IMR-90 (cell line): Measurements from ENCODE around the gene TEX11. TPM values are rescaled to one million over a fixed set of nuclear protein-coding genes. Genes with fewer than 3 reads are reported as not detected.
A peak's percentile ranks its signal among the peaks of the same experiment; 100 is the strongest.

Experiments
- ATAC-seq: fragments of 200-7000 bp; cut with Tn5 transposase; 2 replicates; pipeline ENCODE4 v1.9.1; 2020; ENCODE audit warnings: low read depth, mild to moderate bottlenecking, moderate library complexity
- BruUV-seq: library from RNA; stranded (reverse); fragments of 400-500 nt; replicated peaks from 2 replicates; lab custom pipeline; 2021; lab: Mats Ljungman, UMichigan
- CTCF ChIA-PET: fragments of 300-600 bp; formaldehyde crosslinking; extraction: SDS; loops from one replicate; lab custom pipeline; 2021; ENCODE audit warnings: antibody characterized with exemption; lab: Yijun Ruan, JAX
- POLR2A ChIA-PET: fragments of 300-600 bp; sonication (Branson Sonifier 250); formaldehyde crosslinking; loops from one replicate; lab custom pipeline; 2022; ENCODE audit warnings: antibody characterized with exemption; ENCODE audit not compliant: unreplicated experiment; lab: Charles Lee
- DNase-seq: peaks from one replicate; pipeline ENCODE4 v3.0.0; 2013
- H2AFZ ChIP-seq: replicated peaks from 2 replicates; pipeline ENCODE3; 2013; ENCODE audit warnings: low read length, mild to moderate bottlenecking; ENCODE audit not compliant: poor library complexity
- H2AK5ac ChIP-seq: 2 replicates; pipeline ENCODE4 v1.6.1; 2013; ENCODE audit warnings: low read depth, low read length, inconsistent platforms
- H2AK9ac ChIP-seq: replicated peaks from 2 replicates; pipeline ENCODE3; 2013; ENCODE audit warnings: mild to moderate bottlenecking, low read depth, low read length, moderate library complexity; ENCODE audit not compliant: poor library complexity
- H2BK120ac ChIP-seq: 2 replicates; pipeline ENCODE4 v1.6.1; 2013; ENCODE audit warnings: low read depth, low read length, inconsistent platforms
- H2BK15ac ChIP-seq: 3 replicates; pipeline ENCODE4 v1.6.1; 2013; ENCODE audit warnings: low read depth, low read length, inconsistent platforms
- H2BK20ac ChIP-seq: 2 replicates; pipeline ENCODE4 v1.6.1; 2013; ENCODE audit warnings: low read depth, mild to moderate bottlenecking, inconsistent platforms, low read length, moderate library complexity
- H2BK5ac ChIP-seq: 2 replicates; pipeline ENCODE4 v1.6.1; 2013; ENCODE audit warnings: mild to moderate bottlenecking, low read depth, low read length, inconsistent platforms; ENCODE audit not compliant: poor library complexity, severe bottlenecking
- H3K14ac ChIP-seq: replicated peaks from 2 replicates; pipeline ENCODE4 v1.6.1; 2013; ENCODE audit warnings: low read depth, low read length, inconsistent platforms
- H3K18ac ChIP-seq: 2 replicates; pipeline ENCODE4 v1.6.1; 2013; ENCODE audit warnings: low read depth, low read length, control low read depth
- H3K23ac ChIP-seq: 2 replicates; pipeline ENCODE4 v1.6.1; 2013; ENCODE audit warnings: low read depth, low read length, inconsistent platforms
- H3K27ac ChIP-seq: 2 replicates; pipeline ENCODE4 v1.5.1; 2013; ENCODE audit warnings: mild to moderate bottlenecking, control low read depth, low read length; ENCODE audit not compliant: insufficient read depth
- H3K27me3 ChIP-seq: 2 replicates; pipeline ENCODE4 v1.6.1; 2013; ENCODE audit warnings: low read length; ENCODE audit not compliant: control insufficient read depth, insufficient read depth
- H3K36me3 ChIP-seq: 2 replicates; pipeline ENCODE4 v1.6.1; 2013; ENCODE audit warnings: low read length, mixed read lengths; ENCODE audit not compliant: control insufficient read depth, insufficient read depth
- H3K4ac ChIP-seq: 2 replicates; pipeline ENCODE4 v1.6.1; 2013; ENCODE audit warnings: low read depth, low read length, inconsistent platforms
- H3K4me1 ChIP-seq: 2 replicates; pipeline ENCODE4 v1.6.1; 2013; ENCODE audit warnings: low read length, mixed read lengths; ENCODE audit not compliant: control insufficient read depth, insufficient read depth
- H3K4me2 ChIP-seq: 2 replicates; pipeline ENCODE4 v1.6.1; 2013; ENCODE audit warnings: low read depth, mild to moderate bottlenecking, control low read depth, low read length, moderate library complexity
- H3K4me3 ChIP-seq: 2 replicates; pipeline ENCODE4 v1.5.1; 2013; ENCODE audit warnings: low read depth, mild to moderate bottlenecking, control low read depth, low read length, moderate library complexity; ENCODE audit not compliant: insufficient read depth
- H3K56ac ChIP-seq: 2 replicates; pipeline ENCODE4 v1.6.1; 2013; ENCODE audit warnings: low read length, inconsistent platforms; ENCODE audit not compliant: insufficient read depth; ENCODE audit errors: extremely low read depth
- H3K79me1 ChIP-seq, 2 experiments: 2 replicates each; pipeline ENCODE4 v1.6.1; 2013; ENCODE audit warnings: low read length in 2 of 2, inconsistent platforms in 1 of 2, low read depth in 1 of 2
- H3K9ac ChIP-seq: 2 replicates; pipeline ENCODE4 v1.6.1; 2013; ENCODE audit warnings: low read depth, low read length, control low read depth
- H3K9me1 ChIP-seq: 2 replicates; pipeline ENCODE4 v1.6.1; 2013; ENCODE audit warnings: low read length, inconsistent platforms; ENCODE audit not compliant: insufficient read depth
- H3K9me3 ChIP-seq: 2 replicates; pipeline ENCODE4 v1.6.1; 2013; ENCODE audit warnings: low read length; ENCODE audit not compliant: control insufficient read depth, insufficient read depth
- H4K20me1 ChIP-seq: 2 replicates; pipeline ENCODE4 v1.6.1; 2013; ENCODE audit warnings: low read length, inconsistent platforms; ENCODE audit not compliant: insufficient read depth
- H4K5ac ChIP-seq: 2 replicates; pipeline ENCODE4 v1.6.1; 2013; ENCODE audit warnings: mild to moderate bottlenecking, low read depth, low read length, control low read depth
- H4K8ac ChIP-seq, 2 experiments: 2 replicates each; pipeline ENCODE4 v1.6.1; 2013; ENCODE audit warnings: low read depth in 2 of 2, low read length in 2 of 2, control low read depth in 1 of 2, inconsistent platforms in 1 of 2
- H4K91ac ChIP-seq: 2 replicates; pipeline ENCODE4 v1.6.1; 2013; ENCODE audit warnings: low read depth, low read length, inconsistent platforms; ENCODE audit not compliant: insufficient read depth
- BHLHE40 ChIP-seq: fragments of 150-350 bp; IDR thresholded peaks from 2 replicates; pipeline ENCODE4 v1.6.1; 2016; ENCODE audit warnings: mild to moderate bottlenecking, low read depth, low read length
- CEBPB ChIP-seq: IDR thresholded peaks from 2 replicates; pipeline ENCODE4 v1.6.1; 2012; ENCODE audit warnings: low read depth, low read length, improper control_type of control experiment
- FOS ChIP-seq: fragments of 150-350 bp; IDR thresholded peaks from 2 replicates; pipeline ENCODE4 v1.6.1; 2016; ENCODE audit warnings: low read depth, low read length
- POLR2A ChIP-seq: IDR thresholded peaks from 2 replicates; pipeline ENCODE4 v1.6.1; 2012; ENCODE audit warnings: mild to moderate bottlenecking, low read depth, low read length
- RAD21 ChIP-seq: IDR thresholded peaks from 2 replicates; pipeline ENCODE4 v1.6.1; 2012; ENCODE audit warnings: low read length, improper control_type of control experiment
- RCOR1 ChIP-seq: IDR thresholded peaks from 2 replicates; pipeline ENCODE4 v1.6.1; 2012; ENCODE audit warnings: mild to moderate bottlenecking, low read length, improper control_type of control experiment; ENCODE audit not compliant: insufficient replicate concordance
- SMC3 ChIP-seq: fragments of 150-350 bp; IDR thresholded peaks from 2 replicates; pipeline ENCODE4 v1.6.1; 2016; ENCODE audit warnings: low read depth, mild to moderate bottlenecking, antibody characterized with exemption, low read length, moderate library complexity
- WGBS, 2 experiments: methylation state at CpG; one replicate each; pipeline versions ENCODE4 v1.1.5 to v1.1.7; 2013; ENCODE audit warnings: missing lambda C conversion rate in 2 of 2; ENCODE audit not compliant: insufficient read length in 1 of 2; ENCODE audit errors: extremely low coverage in 2 of 2; 5-methylcytosine and 5-hydroxymethylcytosine counted together
- dilution Hi-C: fragments of 300-500 bp; cut with HindIII; formaldehyde crosslinking; loops from one replicate; pipeline ENCODE4 v1.14.3; 2018; ENCODE audit warnings: low sequenced_read_pairs; ENCODE audit not compliant: unreplicated experiment
- in situ Hi-C: fragments of 300-500 bp; cut with MboI; formaldehyde crosslinking; loops from 3 replicates; pipeline ENCODE4 v1.14.3; 2019; ENCODE audit warnings: low sequenced_read_pairs, inconsistent platforms, mixed read lengths
- intact Hi-C: fragments of 100-400 bp; cut with micrococcal nuclease; formaldehyde crosslinking; loops from 2 replicates; pipeline ENCODE4 v1.10.0; 2022
- polyA plus RNA-seq, 3 experiments: library from polyadenylated mRNA; depleted of rRNA; stranded (reverse); fragments of >200 nt; gene quantifications; 2 replicates each; pipeline ENCODE4 v1.2.3, GENCODE V29; 2012; ENCODE audit warnings: low replicate concordance in 1 of 3
- total RNA-seq: library from RNA; depleted of rRNA; stranded (reverse); fragments of >200 nt; gene quantifications from 2 replicates; pipeline ENCODE4 v1.2.3, GENCODE V29; 2012
- TF ChIP-seq, protein P1 (sequence below): conservative IDR thresholded peaks from 2 replicates; pipeline ENCODE4 v1.5.1; 2012; ENCODE audit warnings: mild to moderate bottlenecking, low read depth, low read length, improper control_type of control experiment
- TF ChIP-seq, protein P2 (sequence below): fragments of 150-350 bp; IDR thresholded peaks from 2 replicates; pipeline ENCODE4 v1.6.1; 2016; ENCODE audit warnings: low read depth, mild to moderate bottlenecking, low read length, moderate library complexity, borderline replicate concordance

TEX11 gene
- total and polyA plus RNA-seq, 2 of the 4 experiments (the other 2 are of a cell fraction), result not detected

DNA sequence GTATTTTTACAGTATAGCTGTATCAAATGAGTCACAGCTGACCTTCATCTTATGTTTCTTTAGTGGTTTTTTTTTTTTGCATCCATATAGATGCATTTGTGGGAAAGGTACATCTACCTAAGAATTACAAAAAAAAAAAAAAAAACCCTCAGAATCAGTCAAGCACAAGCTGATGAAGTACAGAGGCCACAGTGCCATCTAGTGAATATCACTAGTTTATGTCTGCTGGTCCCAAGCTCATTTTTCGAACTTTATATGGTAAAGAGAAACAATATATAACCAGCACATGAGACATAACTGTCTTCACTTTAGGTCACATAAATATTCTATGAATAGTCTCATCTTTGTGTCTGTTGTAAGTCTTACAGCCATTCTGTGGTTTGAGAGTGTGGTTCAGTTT is 243.8 kb downstream of the TEX11 start:
- Histone ChIP-seq H3K4me2 (no peak overlapping the region), H2BK120ac (no peak overlapping the region), H2BK20ac (no peak overlapping the region), H3K18ac (no peak overlapping the region), H3K79me1 (no peaks in the 10 kb centered on the region), H3K36me3 (no peaks in the 10 kb centered on the region), H3K56ac (no peak overlapping the region), H3K27me3 (no peaks in the 10 kb centered on the region; the same call in 1 of the 2 replicates), H2AK5ac (no peak overlapping the region), H3K14ac (no peak overlapping the region), H3K9me1 (no peaks in the 10 kb centered on the region), H3K4me3 (no peak overlapping the region), H2BK5ac (no peak overlapping the region), H4K91ac (no peak overlapping the region), H3K9ac (no peak overlapping the region), H3K27ac (no peak overlapping the region), H3K9me3 (no peaks in the 10 kb centered on the region), H4K5ac (no peak overlapping the region), H4K8ac (no peak overlapping the region), H2AK9ac (no peak overlapping the region), H2AFZ (no peak overlapping the region), H2BK15ac (no peak overlapping the region), H3K4me1 (no peaks in the 10 kb centered on the region), H3K4ac (no peak overlapping the region), H3K23ac (no peak overlapping the region), H4K20me1 (no peaks in the 10 kb centered on the region)
- TF ChIP-seq BHLHE40 (no peak), FOS (no peak), SMC3 (peak; percentile 40), RCOR1 (no peak), POLR2A (no peak), RAD21 (peak; percentile 52), CEBPB (no peak)
- TF ChIP-seq, protein P1, sequence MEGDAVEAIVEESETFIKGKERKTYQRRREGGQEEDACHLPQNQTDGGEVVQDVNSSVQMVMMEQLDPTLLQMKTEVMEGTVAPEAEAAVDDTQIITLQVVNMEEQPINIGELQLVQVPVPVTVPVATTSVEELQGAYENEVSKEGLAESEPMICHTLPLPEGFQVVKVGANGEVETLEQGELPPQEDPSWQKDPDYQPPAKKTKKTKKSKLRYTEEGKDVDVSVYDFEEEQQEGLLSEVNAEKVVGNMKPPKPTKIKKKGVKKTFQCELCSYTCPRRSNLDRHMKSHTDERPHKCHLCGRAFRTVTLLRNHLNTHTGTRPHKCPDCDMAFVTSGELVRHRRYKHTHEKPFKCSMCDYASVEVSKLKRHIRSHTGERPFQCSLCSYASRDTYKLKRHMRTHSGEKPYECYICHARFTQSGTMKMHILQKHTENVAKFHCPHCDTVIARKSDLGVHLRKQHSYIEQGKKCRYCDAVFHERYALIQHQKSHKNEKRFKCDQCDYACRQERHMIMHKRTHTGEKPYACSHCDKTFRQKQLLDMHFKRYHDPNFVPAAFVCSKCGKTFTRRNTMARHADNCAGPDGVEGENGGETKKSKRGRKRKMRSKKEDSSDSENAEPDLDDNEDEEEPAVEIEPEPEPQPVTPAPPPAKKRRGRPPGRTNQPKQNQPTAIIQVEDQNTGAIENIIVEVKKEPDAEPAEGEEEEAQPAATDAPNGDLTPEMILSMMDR, result peak; percentile 50
- TF ChIP-seq, protein P2, sequence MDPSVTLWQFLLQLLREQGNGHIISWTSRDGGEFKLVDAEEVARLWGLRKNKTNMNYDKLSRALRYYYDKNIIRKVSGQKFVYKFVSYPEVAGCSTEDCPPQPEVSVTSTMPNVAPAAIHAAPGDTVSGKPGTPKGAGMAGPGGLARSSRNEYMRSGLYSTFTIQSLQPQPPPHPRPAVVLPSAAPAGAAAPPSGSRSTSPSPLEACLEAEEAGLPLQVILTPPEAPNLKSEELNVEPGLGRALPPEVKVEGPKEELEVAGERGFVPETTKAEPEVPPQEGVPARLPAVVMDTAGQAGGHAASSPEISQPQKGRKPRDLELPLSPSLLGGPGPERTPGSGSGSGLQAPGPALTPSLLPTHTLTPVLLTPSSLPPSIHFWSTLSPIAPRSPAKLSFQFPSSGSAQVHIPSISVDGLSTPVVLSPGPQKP, result no peak
- ATAC-seq (peak; percentile 54; the same call in 1 of the 2 replicates), DNase-seq (peak; percentile 30)
- no TSS peak for BruUV-seq
- POLR2A ChIA-PET, result no interaction called here
- dilution Hi-C loops, result no loop called here
- CTCF ChIA-PET, result interaction anchor here (0.6 to 1.3 kb wide), 4 partner anchors 8 to 496 kb away, joined by 3 to 5 read pairs (median 3); no protein-coding TSS in a partner anchor
- WGBS, 2 experiments, result no CpG with 5 or more reads among the region's 1 CpG
- in situ Hi-C loops, result no loop called here
- intact Hi-C loops, result loop anchor here (1.0 kb wide), 1 partner anchor 210 kb away; no protein-coding TSS in a partner anchor
